Gastroesophageal sphincter (tissue), 4 donors: ENCODE data around the gene COMMD9. TPM values are rescaled to one million over a fixed set of nuclear protein-coding genes. Genes with fewer than 3 reads are reported as not detected.

ENCODE experiments used
- ATAC-seq: fragments of 150-250 bp; one replicate; pipeline ENCODE4 v1.9.1; 2016; ENCODE audit warnings: mild to moderate bottlenecking, moderate library complexity
- H3K27ac ChIP-seq, 4 donors: fragments of 200-600 bp; sonication (generic) in 3 of 4; 1 replicate in 3 of 4; 2 replicates in 1 of 4; pipeline ENCODE4 v1.5.1; 2016 to 2019
- H3K27me3 ChIP-seq: fragments of 200-600 bp; sonication (generic); one replicate; pipeline ENCODE4 v1.5.1; 2019
- H3K36me3 ChIP-seq, 2 donors: fragments of 200-600 bp; sonication (generic); one replicate each; pipeline ENCODE4 v1.5.1; 2019; ENCODE audit warnings: control low read depth in 1 of 2
- H3K4me1 ChIP-seq, 3 donors: fragments of 200-600 bp; sonication (generic); 1 replicate in 2 of 3; 2 replicates in 1 of 3; pipeline ENCODE4 v1.5.1; 2016 to 2019; ENCODE audit warnings: control low read depth in 2 of 3
- H3K4me3 ChIP-seq, 2 donors: fragments of 200-600 bp; sonication (generic); one replicate each; pipeline ENCODE4 v1.5.1; 2019; ENCODE audit warnings: mild to moderate bottlenecking in 1 of 2, moderate library complexity in 1 of 2
- H3K9me3 ChIP-seq, 3 donors: fragments of 200-600 bp; sonication (generic); one replicate each; pipeline ENCODE4 v1.5.1; 2017 to 2019; ENCODE audit warnings: control low read depth in 2 of 3
- CTCF ChIP-seq, 4 experiments: fragments of 200-600 bp in 2 of 4; fragments of 450-650 bp in 2 of 4; sonication (generic) in 1 of 4; IDR thresholded peaks; one replicate each; pipeline ENCODE4 v1.5.1; 2017 to 2019; ENCODE audit warnings: antibody characterized with exemption in 4 of 4, mild to moderate bottlenecking in 2 of 4, moderate library complexity in 2 of 4
- EP300 ChIP-seq: sonication (generic); formaldehyde crosslinking; IDR thresholded peaks from one replicate; pipeline ENCODE4 v1.6.1; 2017; ENCODE audit warnings: antibody characterized with exemption, mild to moderate bottlenecking
- POLR2A ChIP-seq, 2 donors: fragments of 450-650 bp; IDR thresholded peaks; one replicate each; pipeline ENCODE4 v1.6.1; 2017; ENCODE audit warnings: antibody characterized with exemption in 2 of 2, mild to moderate bottlenecking in 2 of 2, moderate library complexity in 1 of 2
- POLR2AphosphoS5 ChIP-seq: sonication (generic); formaldehyde crosslinking; IDR thresholded peaks from one replicate; pipeline ENCODE4 v1.6.1; 2017; ENCODE audit warnings: antibody characterized with exemption
- WGBS, 2 donors: methylation state at CpG; one replicate each; pipeline ENCODE4 v1.1.5; 2018; ENCODE audit warnings: low coverage in 1 of 2; 5-methylcytosine and 5-hydroxymethylcytosine counted together
- total RNA-seq, 4 donors: library from RNA; depleted of rRNA; stranded (reverse); fragments of >200 nt; gene quantifications; one replicate each; pipeline ENCODE4 v1.1.0, GENCODE V29; 2016

The COMMD9 gene
- total RNA-seq, 4 donors from 2014 or later = 19.7 to 26.5 (median 25.5) TPM

GRCh38 chr11:36264973-36265344 is 24.3 kb downstream of the COMMD9 start:
- no peak for ATAC-seq
- Histone ChIP-seq H3K9me3 (no peaks in the 10 kb centered on the region), H3K27me3 (peaks cover 13% of the 10 kb centered on the region), H3K4me3 (no peak overlapping the region), H3K4me1 (no peaks in the 10 kb centered on the region), H3K27ac (no peak overlapping the region), H3K36me3 (no peaks in the 10 kb centered on the region)
- 71 to 94% methylated on average over 2 to 4 of the region's 5 CpGs for WGBS, 2 donors
- TF ChIP-seq POLR2A (IDR thresholded peaks at IDR 0.05) = no peak
- no peak for TF ChIP-seq EP300
- TF ChIP-seq POLR2AphosphoS5 = no peak
- no peak for TF ChIP-seq CTCF (IDR thresholded peaks at IDR 0.05)

- peaks cover 18% of the 10 kb centered on the region for H3K27me3 ChIP-seq
- ATAC-seq = no peak
- WGBS, 2 donors = 58 to 92% methylated on average over 5 to 7 of the region's 9 CpGs
- no peak overlapping the region for H3K4me3 ChIP-seq
- TF ChIP-seq POLR2AphosphoS5 = no peak
- H3K27ac ChIP-seq = no peak overlapping the region
- no peaks in the 10 kb centered on the region for H3K9me3 ChIP-seq
- no peaks in the 10 kb centered on the region for H3K36me3 ChIP-seq
- no peaks in the 10 kb centered on the region for H3K4me1 ChIP-seq
These were observed 24.9 kb downstream of the COMMD9 start for GRCh38 chr11:36264011-36264972.

GRCh38 chr11:36261094-36261493 is 28.1 kb downstream of the COMMD9 start:
- Histone ChIP-seq H3K36me3 (no peaks in the 10 kb centered on the region), H3K9me3 (peaks cover 0 to 6% (median 0%) of the 10 kb centered on the region in 3 donors), H3K4me1 (no peaks in the 10 kb centered on the region), H3K4me3 (no peak overlapping the region), H3K27me3 (peaks cover 35% of the 10 kb centered on the region), H3K27ac (no peak overlapping the region)
- ATAC-seq = no peak
- TF ChIP-seq POLR2AphosphoS5 (no peak), CTCF (IDR thresholded peaks at IDR 0.05) (no peak), EP300 (no peak), POLR2A (IDR thresholded peaks at IDR 0.05) (no peak)
- 84 to 90% methylated on average over 4 of the region's 4 CpGs for WGBS, 2 donors

- TF ChIP-seq POLR2A (IDR thresholded peaks at IDR 0.05) = no peak
- TF ChIP-seq EP300 = no peak
- TF ChIP-seq POLR2AphosphoS5 = no peak
- peak in 3 of 4 experiments; percentile 44 to 61 (median 45) for TF ChIP-seq CTCF (IDR thresholded peaks at IDR 0.05)
These were observed 30.4 kb downstream of the COMMD9 start for GRCh38 chr11:36258730-36259360.

GRCh38 chr11:36257351-36257750 is 31.9 kb downstream of the COMMD9 start:
- WGBS, 2 donors = 78% methylated on average over 4 of the region's 5 CpGs; no CpG with 5 or more reads in 1 of the 2 donors
- peaks cover 35% of the 10 kb centered on the region for H3K27me3 ChIP-seq
- ATAC-seq = no peak
- H3K4me3 ChIP-seq = no peak overlapping the region
- no peaks in the 10 kb centered on the region for H3K36me3 ChIP-seq
- TF ChIP-seq CTCF (IDR thresholded peaks at IDR 0.05) = no peak
- TF ChIP-seq EP300 = no peak
- no peak for TF ChIP-seq POLR2AphosphoS5
- TF ChIP-seq POLR2A (IDR thresholded peaks at IDR 0.05) = no peak
- H3K9me3 ChIP-seq = peaks cover 0 to 8% (median 0%) of the 10 kb centered on the region in 3 donors
- no peaks in the 10 kb centered on the region for H3K4me1 ChIP-seq
- H3K27ac ChIP-seq = no peak overlapping the region

More at GRCh38 chr11:36258730-36259360, 30.4 kb downstream of the COMMD9 start:
- Histone ChIP-seq H3K4me1 (no peaks in the 10 kb centered on the region), H3K9me3 (peaks cover 0 to 8% (median 0%) of the 10 kb centered on the region in 3 donors), H3K4me3 (no peak overlapping the region), H3K27ac (no peak overlapping the region), H3K27me3 (peaks cover 35% of the 10 kb centered on the region), H3K36me3 (no peaks in the 10 kb centered on the region)
- WGBS, 2 donors = 13% methylated on average over 1 of the region's 12 CpGs; no CpG with 5 or more reads in 1 of the 2 donors
- ATAC-seq = peak; percentile 50
